ENCODE data around the gene VCAM1.

The VCAM1 gene

GRCh38 chr1:100724281-100724680 lies 4.7 kb downstream of the VCAM1 start:
- no peak for DNase-seq (ENCODE audit: low spot score)

GRCh38 chr1:100730130-100730529 lies 10.6 kb downstream of the VCAM1 start:
- no peak for DNase-seq (ENCODE audit: low spot score)

- no peak for DNase-seq (ENCODE audit: low spot score)
Measured at GRCh38 chr1:100731309-100731708, 11.8 kb downstream of the VCAM1 start.

GRCh38 chr1:100731758-100732157 lies 12.2 kb downstream of the VCAM1 start:
- DNase-seq (ENCODE audit: low spot score): no peak

GRCh38 chr1:100734676-100735075 lies 15.1 kb downstream of the VCAM1 start:
- peak; percentile 14 for DNase-seq (ENCODE audit: low spot score)

GRCh38 chr1:100735244-100735643 lies 15.7 kb downstream of the VCAM1 start:
- DNase-seq (ENCODE audit: low spot score): no peak

GRCh38 chr1:100736324-100736723 lies 16.8 kb downstream of the VCAM1 start:
- DNase-seq (ENCODE audit: low spot score): no peak

- DNase-seq (ENCODE audit: low spot score): no peak
Measured at GRCh38 chr1:100736746-100737145, 17.2 kb downstream of the VCAM1 start.

GRCh38 chr1:100746542-100746932 lies 27.0 kb downstream of the VCAM1 start:
- no peak for DNase-seq (ENCODE audit: low spot score)

GRCh38 chr1:100747771-100748170 lies 28.2 kb downstream of the VCAM1 start:
- DNase-seq (ENCODE audit: low spot score): no peak

- no peak for DNase-seq (ENCODE audit: low spot score)
Measured at GRCh38 chr1:100750005-100750885, 30.7 kb downstream of the VCAM1 start.

- DNase-seq (ENCODE audit: low spot score): no peak
Measured at GRCh38 chr1:100752791-100753190, 33.2 kb downstream of the VCAM1 start.

- no peak for DNase-seq (ENCODE audit: low spot score)
Measured at GRCh38 chr1:100757946-100758345, 38.4 kb downstream of the VCAM1 start.

- DNase-seq (ENCODE audit: low spot score): no peak
Measured at GRCh38 chr1:100759188-100759587, 39.6 kb downstream of the VCAM1 start.

GRCh38 chr1:100760511-100760910 lies 41.0 kb downstream of the VCAM1 start:
- DNase-seq (ENCODE audit: low spot score): no peak

- no peak for DNase-seq (ENCODE audit: low spot score)
Measured at GRCh38 chr1:100762461-100762860, 42.9 kb downstream of the VCAM1 start.

- no peak for DNase-seq (ENCODE audit: low spot score)
Measured at GRCh38 chr1:100767176-100767890, 47.8 kb downstream of the VCAM1 start.

- DNase-seq (ENCODE audit: low spot score): no peak
Measured at GRCh38 chr1:100769323-100769722, 49.8 kb downstream of the VCAM1 start.

GRCh38 chr1:100769906-100770646 lies 50.5 kb downstream of the VCAM1 start:
- DNase-seq (ENCODE audit: low spot score): peak; percentile 7

GRCh38 chr1:100773444-100773843 lies 53.9 kb downstream of the VCAM1 start:
- no peak for DNase-seq (ENCODE audit: low spot score)

- no peak for DNase-seq (ENCODE audit: low spot score)
Measured at GRCh38 chr1:100774370-100774769, 54.8 kb downstream of the VCAM1 start.

- no peak for DNase-seq (ENCODE audit: low spot score)
Measured at GRCh38 chr1:100775483-100775882, 55.9 kb downstream of the VCAM1 start.

GRCh38 chr1:100778748-100779147 lies 59.2 kb downstream of the VCAM1 start:
- DNase-seq (ENCODE audit: low spot score): no peak
